Motor neuron (in vitro differentiated cells): ENCODE data around the gene SND1. TPM values are rescaled to one million over a fixed set of nuclear protein-coding genes. Genes with fewer than 3 reads are reported as not detected.

ENCODE experiments used
- ATAC-seq, 8 experiments: fragments of 200-7000 bp; cut with Tn5 transposase; replicated peaks in 6 of 8; 2 replicates each; pipeline ENCODE4 v1.8.0; 2021; ENCODE audit warnings: mild to moderate bottlenecking in 8 of 8, moderate library complexity in 8 of 8
- H3K27ac ChIP-seq, 2 donors: fragments of 250-450 bp; sonication (Bioruptor Pico); 2 replicates each; pipeline ENCODE4 v1.9.0; 2021; ENCODE audit warnings: antibody characterized with exemption in 2 of 2, mild to moderate bottlenecking in 2 of 2, moderate library complexity in 1 of 2
- H3K4me1 ChIP-seq, 2 donors: fragments of 250-450 bp; sonication (Bioruptor Pico); replicated peaks in 1 of 2; 2 replicates each; pipeline ENCODE4 v1.6.1; 2021; ENCODE audit warnings: antibody characterized with exemption in 2 of 2, mild to moderate bottlenecking in 2 of 2, moderate library complexity in 1 of 2
- H3K4me3 ChIP-seq, 5 donors: fragments of 250-450 bp; sonication (Bioruptor Pico); 2 replicates each; pipeline ENCODE4 v1.9.0; 2021; ENCODE audit warnings: antibody characterized with exemption in 5 of 5, mild to moderate bottlenecking in 5 of 5, moderate library complexity in 4 of 5
- WGBS, 10 experiments: fragments of 450-650 bp; shearing (Covaris generic); methylation state at CpG; one replicate each; pipeline ENCODE4 v1.0.0; 2022; 5-methylcytosine and 5-hydroxymethylcytosine counted together
- in situ Hi-C, 9 experiments: fragments of 400-800 bp; cut with MboI; loops; one replicate each; pipeline ENCODE4 v1.15.0; 2021; ENCODE audit warnings: low sequenced_read_pairs in 9 of 9, low pct_unique_long_range_greater_than_20kb in 2 of 9; ENCODE audit not compliant: unreplicated experiment in 9 of 9
- total RNA-seq, 8 experiments: library from RNA; unstranded; fragments of 300-600 nt; gene quantifications; 2 replicates each; pipeline versions ENCODE4 v1.2.3 to v1.2.4, GENCODE V29; 2022

Gene SND1
- total RNA-seq, 8 experiments from 2014 or later, result 125 to 296 (median 182) TPM

- ATAC-seq, result no peak
- Histone ChIP-seq H3K4me3 (no peak overlapping the region), H3K27ac (no peak overlapping the region), H3K4me1 (peaks cover 6 to 16% of the 10 kb centered on the region in 2 donors)
- in situ Hi-C loops, result no loop called here
- WGBS, 10 experiments, result 0 to 92% (median 65%) methylated on average over 1 to 2 of the region's 3 CpGs; no CpG with 5 or more reads in 2 of the 10 experiments
Observed at GRCh38 chr7:127882313-127882920, 230.4 kb downstream of the SND1 start.

- ATAC-seq, result peak in 1 of 8 experiments; percentile 30
- H3K27ac ChIP-seq, result no peak overlapping the region
- H3K4me1 ChIP-seq, result peaks cover 6 to 14% of the 10 kb centered on the region in 2 donors
- in situ Hi-C loops, result no loop called here
- 100% methylated on average over 1 to 2 of the region's 3 CpGs; no CpG with 5 or more reads in 5 of the 10 experiments for WGBS, 10 experiments
- H3K4me3 ChIP-seq, result no peak overlapping the region
Observed at GRCh38 chr7:127884066-127884559, 232.1 kb downstream of the SND1 start.

- Histone ChIP-seq H3K27ac (no peak overlapping the region), H3K4me3 (no peak overlapping the region), H3K4me1 (peaks cover 6 to 16% of the 10 kb centered on the region in 2 donors)
- WGBS, 10 experiments, result 83 to 100% (median 98%) methylated on average over 1 to 3 of the region's 3 CpGs; no CpG with 5 or more reads in 2 of the 10 experiments
- in situ Hi-C loops, result no loop called here
- ATAC-seq, result no peak
Observed at GRCh38 chr7:127885222-127885772, 233.3 kb downstream of the SND1 start.

GRCh38 chr7:127885843-127886242 lies 233.8 kb downstream of the SND1 start:
- peak; percentile 35 to 97 (median 54) for ATAC-seq
- Histone ChIP-seq H3K27ac (no peak overlapping the region), H3K4me3 (no peak overlapping the region), H3K4me1 (peaks cover 7 to 21% of the 10 kb centered on the region in 2 donors)
- in situ Hi-C loops, result no loop called here
- 0 to 86% (median 63%) methylated on average over 1 to 3 of the region's 4 CpGs; no CpG with 5 or more reads in 3 of the 10 experiments for WGBS, 10 experiments

GRCh38 chr7:127886248-127886647 lies 234.3 kb downstream of the SND1 start:
- in situ Hi-C loops, result no loop called here
- peak in 3 of 8 experiments; percentile 13 to 64 (median 44) for ATAC-seq
- peaks cover 8 to 21% of the 10 kb centered on the region in 2 donors for H3K4me1 ChIP-seq
- H3K4me3 ChIP-seq, result no peak overlapping the region
- no peak overlapping the region for H3K27ac ChIP-seq
- WGBS, 10 experiments, result 20 to 82% (median 66%) methylated on average over 1 to 3 of the region's 3 CpGs; no CpG with 5 or more reads in 2 of the 10 experiments

- H3K27ac ChIP-seq, result no peak overlapping the region
- no peak for ATAC-seq
- no peak overlapping the region for H3K4me3 ChIP-seq
- H3K4me1 ChIP-seq, result peaks cover 8 to 21% of the 10 kb centered on the region in 2 donors
- in situ Hi-C loops, result no loop called here
- 65 to 100% (median 78%) methylated on average over 2 to 6 of the region's 6 CpGs for WGBS, 10 experiments
Observed at GRCh38 chr7:127887096-127887495, 235.1 kb downstream of the SND1 start.

GRCh38 chr7:127887631-127888030 lies 235.6 kb downstream of the SND1 start:
- no peak overlapping the region for H3K27ac ChIP-seq
- in situ Hi-C loops, result no loop called here

GRCh38 chr7:127888411-127888810 lies 236.4 kb downstream of the SND1 start:
- peak in 1 of 8 experiments; percentile 16 for ATAC-seq
- no peak overlapping the region for H3K27ac ChIP-seq

More at GRCh38 chr7:127887631-127888030, 235.6 kb downstream of the SND1 start:
- Histone ChIP-seq H3K4me1 (peaks cover 8 to 21% of the 10 kb centered on the region in 2 donors), H3K4me3 (no peak overlapping the region)
- no peak for ATAC-seq
- whole genome bisulfite sequencing, 10 experiments, result 67 to 100% (median 96%) methylated on average over 1 to 3 of the region's 3 CpGs

GRCh38 chr7:127888825-127889224 lies 236.8 kb downstream of the SND1 start:
- WGBS, 10 experiments, result 88 to 100% (median 96%) methylated on average over 1 to 4 of the region's 5 CpGs; no CpG with 5 or more reads in 1 of the 10 experiments
- peaks cover 8 to 21% of the 10 kb centered on the region in 2 donors for H3K4me1 ChIP-seq

More at GRCh38 chr7:127888411-127888810, 236.4 kb downstream of the SND1 start:
- WGBS, 10 experiments, result 50 to 71% (median 65%) methylated on average over 1 of the region's 1 CpG; no CpG with 5 or more reads in 6 of the 10 experiments
- in situ Hi-C loops, result no loop called here
- Histone ChIP-seq H3K4me1 (peaks cover 8 to 21% of the 10 kb centered on the region in 2 donors), H3K4me3 (no peak overlapping the region)

GRCh38 chr7:127889677-127890076 lies 237.7 kb downstream of the SND1 start:
- no peak overlapping the region for H3K27ac ChIP-seq
- peaks cover 5 to 21% of the 10 kb centered on the region in 2 donors for H3K4me1 ChIP-seq
- in situ Hi-C loops, result no loop called here
- ATAC-seq, result no peak
- 78 to 100% (median 100%) methylated on average over 1 to 3 of the region's 3 CpGs; no CpG with 5 or more reads in 1 of the 10 experiments for WGBS, 10 experiments
- H3K4me3 ChIP-seq, result no peak overlapping the region

More at GRCh38 chr7:127888825-127889224, 236.8 kb downstream of the SND1 start:
- no peak overlapping the region for H3K4me3 ChIP-seq
- no peak overlapping the region for H3K27ac ChIP-seq
- ATAC-seq, result no peak
- in situ Hi-C loops, result no loop called here

GRCh38 chr7:127890726-127891125 lies 238.7 kb downstream of the SND1 start:
- in situ Hi-C loops, result no loop called here
- Histone ChIP-seq H3K4me1 (peaks cover 8 to 29% of the 10 kb centered on the region in 2 donors), H3K27ac (peak overlapping the region in 1 of 2 donors; percentile 31), H3K4me3 (no peak overlapping the region)
- ATAC-seq, result peak in 1 of 8 experiments; percentile 28
- WGBS, 10 experiments, result 11 to 100% (median 86%) methylated on average over 1 to 2 of the region's 2 CpGs; no CpG with 5 or more reads in 1 of the 10 experiments

- 80 to 100% (median 94%) methylated on average over 2 to 4 of the region's 4 CpGs for WGBS, 10 experiments
- no peak for ATAC-seq
- H3K4me3 ChIP-seq, result no peak overlapping the region
- in situ Hi-C loops, result no loop called here
- H3K4me1 ChIP-seq, result peaks cover 12 to 29% of the 10 kb centered on the region in 2 donors
- no peak overlapping the region for H3K27ac ChIP-seq
Observed at GRCh38 chr7:127891144-127891543, 239.2 kb downstream of the SND1 start.

- no peak for ATAC-seq
- Histone ChIP-seq H3K4me1 (peaks cover 18 to 31% of the 10 kb centered on the region in 2 donors), H3K4me3 (no peak overlapping the region), H3K27ac (no peak overlapping the region)
- WGBS, 10 experiments, result 40 to 100% (median 93%) methylated on average over 1 to 4 of the region's 4 CpGs; no CpG with 5 or more reads in 1 of the 10 experiments
- in situ Hi-C loops, result no loop called here
Observed at GRCh38 chr7:127891854-127892438, 240.0 kb downstream of the SND1 start.
